HG03097 (cell line): ENCODE data around the gene RASGEF1B.

Experiments
- ATAC-seq: cut with Tn5 transposase; IDR thresholded peaks from one replicate; pipeline ENCODE4 v1.9.1; 2021; ENCODE audit not compliant: unreplicated experiment, low FRiP score

Gene RASGEF1B

DNA sequence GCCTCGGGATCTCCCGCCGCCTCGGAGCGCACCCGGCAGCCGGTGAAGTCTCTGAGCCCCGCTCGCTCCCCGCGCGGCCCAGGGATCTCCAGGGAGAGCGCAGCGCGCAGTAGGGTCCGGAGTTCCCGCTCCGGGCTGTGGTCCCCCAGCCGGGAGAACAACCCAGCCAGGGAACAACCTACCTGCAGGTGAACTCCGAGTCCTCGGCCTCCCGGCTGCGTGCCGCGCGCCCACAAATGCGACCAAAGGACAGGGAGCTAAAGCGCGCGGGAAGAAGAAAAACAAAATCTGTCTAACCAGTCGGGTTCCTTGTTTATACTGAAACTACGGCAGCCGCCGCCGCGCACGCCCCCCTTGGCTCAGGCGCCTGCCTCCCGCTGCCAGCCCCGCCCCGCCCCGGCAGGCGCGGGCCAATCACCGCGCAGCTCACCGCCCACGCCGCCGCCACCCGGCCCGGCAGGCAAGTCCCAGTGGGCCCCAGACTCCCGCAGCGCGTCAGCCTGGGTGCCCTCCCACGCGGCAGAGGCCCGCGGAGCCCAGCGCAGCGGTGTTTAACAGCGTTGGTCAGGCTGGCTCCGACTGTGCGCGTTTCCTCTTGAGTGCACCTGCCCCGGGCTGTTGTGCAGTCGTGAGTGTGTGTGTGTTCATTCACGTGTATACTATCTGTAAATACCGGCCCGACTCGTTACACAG lies at the start of gene RASGEF1B:
Gene RASGEF1B, minus strand, starts transcription at position 320 of the 693 bp plus-strand sequence. CDS start 12,399 bp downstream, outside the sequence.
- peak; percentile 92 for ATAC-seq

DNA sequence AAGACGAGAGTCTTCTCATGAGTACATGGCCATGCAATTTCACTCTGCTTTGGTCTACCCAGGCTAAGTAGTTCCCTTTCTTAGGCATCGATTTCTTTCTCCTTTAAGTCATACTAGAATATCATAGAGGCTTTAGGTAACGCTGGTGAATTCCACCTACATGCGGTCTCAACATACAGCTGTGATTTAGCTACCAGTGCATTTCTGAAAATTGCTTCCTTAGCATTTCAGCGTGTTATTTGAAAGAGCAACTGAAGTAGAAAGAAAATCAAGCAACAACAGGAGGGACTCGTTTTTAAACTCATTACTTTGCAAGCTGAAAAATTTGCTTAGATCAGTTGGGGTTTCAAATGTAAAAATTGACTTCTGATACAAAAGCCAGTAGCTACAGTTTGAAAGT lies 48.1 kb upstream of the RASGEF1B start:
- ATAC-seq = no peak

DNA sequence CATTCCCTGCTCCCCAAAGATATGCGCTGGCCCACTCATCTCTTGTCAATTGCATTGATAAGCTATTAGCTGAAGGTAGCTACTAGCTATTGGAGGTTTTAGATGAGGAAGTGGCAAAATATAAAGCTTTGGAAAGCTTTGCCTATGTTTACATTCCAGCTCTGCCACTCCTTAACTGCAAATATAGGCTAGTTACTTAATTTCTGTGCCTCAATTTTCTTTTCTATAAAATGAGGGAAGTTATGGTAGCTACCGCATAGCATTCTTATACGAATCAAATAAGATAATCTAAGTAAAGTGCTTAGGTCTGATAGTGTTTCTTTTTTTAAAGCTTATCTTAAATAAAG lies 47.7 kb upstream of the RASGEF1B start:
- ATAC-seq = no peak

DNA sequence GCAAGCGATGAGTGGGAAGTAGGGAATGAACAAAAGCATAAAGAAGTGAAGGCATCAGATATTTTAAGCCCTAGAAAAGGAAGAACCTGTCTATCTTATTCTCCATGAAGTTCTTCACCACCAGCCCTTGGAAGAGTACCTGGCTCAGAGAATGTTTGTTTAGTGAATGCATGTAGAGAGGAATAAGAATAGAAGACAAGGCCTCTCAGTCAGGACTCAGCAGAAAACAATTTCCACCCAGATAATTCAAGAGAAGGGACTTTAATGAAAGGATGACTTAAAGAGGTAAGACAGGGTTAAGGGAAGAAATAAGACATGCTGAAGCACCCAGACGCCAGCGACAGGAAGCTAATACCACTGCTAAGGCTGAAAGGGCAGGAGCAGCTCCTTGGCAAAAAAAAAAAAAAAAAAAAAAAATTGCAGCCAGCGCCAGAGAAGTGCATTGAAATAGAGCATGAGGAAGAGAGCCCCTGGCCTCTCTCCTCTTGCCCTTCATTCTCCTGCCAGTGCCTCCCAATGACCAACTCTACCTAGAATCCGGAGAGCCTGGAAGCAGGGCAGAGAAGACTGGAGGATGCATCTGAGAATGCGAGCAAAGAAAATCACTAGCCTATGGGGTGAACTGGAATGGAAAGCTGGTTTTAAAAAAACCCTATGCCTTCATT lies 47.2 kb upstream of the RASGEF1B start:
- no peak for ATAC-seq

DNA sequence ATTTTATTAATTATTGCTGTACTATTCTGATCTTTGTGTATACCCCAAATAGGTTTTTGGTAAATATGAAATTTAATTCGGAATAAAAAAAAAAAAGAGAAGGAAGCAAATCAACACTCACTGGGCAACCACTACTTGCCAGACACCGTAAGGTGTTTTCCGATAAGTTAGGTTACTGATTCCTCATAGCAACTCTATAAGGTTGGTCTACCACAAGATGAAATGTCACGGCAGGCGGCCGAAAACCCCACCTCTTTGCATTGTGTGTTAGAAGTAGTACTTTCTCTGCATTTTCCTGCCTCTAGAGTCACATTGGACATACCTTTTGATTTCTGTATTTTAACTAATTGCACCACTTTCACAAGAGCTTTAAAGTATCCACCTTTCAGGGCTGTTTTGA lies 44.5 kb upstream of the RASGEF1B start:
- no peak for ATAC-seq

DNA sequence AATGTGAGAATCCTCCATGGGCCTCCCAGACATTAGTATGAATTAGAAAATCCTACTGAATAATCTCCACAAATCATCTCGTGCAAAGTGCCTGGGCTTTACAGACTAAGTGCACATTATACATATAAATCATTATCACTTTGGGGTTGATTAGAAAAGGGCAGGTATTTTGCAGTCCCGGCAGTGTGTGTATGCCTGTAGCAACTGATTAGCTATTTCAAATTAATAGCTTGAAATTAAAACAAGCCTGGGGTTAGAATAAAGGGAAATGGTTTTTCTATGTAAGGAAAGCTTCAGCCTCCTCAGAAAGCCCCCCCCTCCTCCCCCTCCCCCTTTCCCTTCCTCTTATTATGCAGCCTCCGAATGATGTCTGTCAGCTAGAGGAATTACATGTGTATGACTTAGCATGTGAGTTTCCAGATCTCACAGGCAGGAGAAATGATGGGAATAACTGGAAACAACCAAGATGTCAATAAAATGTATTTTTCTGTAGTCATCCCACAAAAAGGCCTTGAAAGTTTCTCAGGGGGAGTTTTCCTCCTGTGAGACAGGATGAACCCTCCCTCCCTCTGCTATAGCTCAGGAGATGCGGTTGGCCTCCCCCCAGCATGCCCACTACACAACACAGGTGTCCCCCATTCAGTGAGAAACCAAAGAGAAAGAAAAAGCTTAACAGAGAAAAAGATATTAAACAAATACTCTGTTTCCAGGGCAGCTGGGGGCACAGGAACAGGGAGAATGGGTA lies 41.2 kb upstream of the RASGEF1B start:
- ATAC-seq = no peak

DNA sequence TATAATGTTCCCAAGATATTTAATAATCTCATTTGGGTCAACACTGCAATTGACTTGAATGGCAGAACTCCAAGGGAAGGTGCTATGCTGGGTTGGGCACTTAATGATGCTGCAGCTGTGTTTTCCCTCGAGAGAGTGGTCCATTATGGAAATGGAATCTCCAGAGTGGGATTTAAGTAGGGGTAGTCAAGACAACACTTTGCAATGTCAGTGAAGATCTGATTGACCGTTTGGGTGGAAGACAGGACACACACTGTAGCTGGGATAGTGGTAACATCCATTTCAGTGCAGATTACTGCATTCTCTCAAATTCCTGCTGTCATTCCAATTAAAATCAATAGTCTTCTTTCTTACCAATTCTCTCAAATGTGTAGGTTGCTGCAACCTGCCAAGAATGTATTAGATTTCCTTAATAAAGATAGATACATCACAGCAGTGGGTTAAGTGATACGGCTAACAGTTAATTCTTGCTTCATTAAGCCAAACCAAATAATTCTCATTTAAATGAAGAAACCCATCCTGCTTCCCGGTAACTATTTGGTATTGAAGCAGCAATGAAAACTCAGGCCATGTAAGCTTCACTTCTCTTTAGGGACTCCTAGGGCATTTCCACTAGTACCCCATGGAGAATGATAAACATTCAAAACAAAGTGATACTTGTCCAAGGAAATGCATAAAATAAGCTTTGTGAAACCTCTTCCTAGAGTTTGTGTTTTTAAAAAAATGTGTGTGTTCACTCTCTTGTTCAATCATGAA lies 40.5 kb upstream of the RASGEF1B start:
- ATAC-seq = no peak

DNA sequence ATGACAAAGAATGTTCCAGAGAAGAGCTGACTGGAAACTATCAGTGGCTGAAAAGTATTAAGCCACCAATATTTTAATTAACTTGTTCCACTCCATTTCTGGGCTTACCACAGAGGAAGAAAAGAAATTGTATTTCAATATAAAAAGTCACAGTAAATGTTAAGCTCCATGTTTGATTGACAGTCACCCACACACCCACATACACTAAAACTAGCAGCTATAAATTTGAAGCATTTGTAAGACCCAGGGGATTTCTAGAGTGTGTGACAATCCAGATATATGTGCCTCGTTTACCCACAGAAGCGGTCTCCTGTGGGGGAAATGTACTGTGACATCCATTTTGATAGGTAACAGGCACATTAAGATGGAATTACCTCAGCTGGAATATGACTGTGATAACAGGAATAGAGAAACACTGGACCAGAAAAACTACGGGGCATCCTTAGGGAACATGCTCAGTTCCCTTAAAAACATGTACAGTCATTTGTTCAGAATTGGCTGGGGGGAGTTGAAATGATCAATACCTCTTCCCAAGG lies 39.0 kb upstream of the RASGEF1B start:
- no peak for ATAC-seq

DNA sequence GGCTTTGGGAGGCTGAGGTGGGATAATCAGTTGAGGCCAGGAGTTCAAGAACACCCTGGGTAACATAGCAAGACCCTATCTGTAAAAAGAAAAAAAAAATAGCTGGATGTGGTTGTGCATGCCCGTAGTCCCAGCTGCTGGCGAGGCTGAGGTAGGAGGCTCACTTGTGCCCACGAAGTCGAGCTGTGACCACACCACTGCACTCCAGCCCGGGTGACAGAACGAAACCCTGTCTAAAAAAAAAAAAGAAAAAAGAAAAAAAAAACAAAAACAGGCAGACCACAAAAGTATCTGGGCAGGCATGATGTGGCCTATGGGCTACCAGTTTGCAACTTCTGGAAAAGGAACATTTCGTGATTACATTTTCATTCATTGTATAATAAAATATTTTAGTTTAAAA lies 38.1 kb upstream of the RASGEF1B start:
- ATAC-seq = no peak

DNA sequence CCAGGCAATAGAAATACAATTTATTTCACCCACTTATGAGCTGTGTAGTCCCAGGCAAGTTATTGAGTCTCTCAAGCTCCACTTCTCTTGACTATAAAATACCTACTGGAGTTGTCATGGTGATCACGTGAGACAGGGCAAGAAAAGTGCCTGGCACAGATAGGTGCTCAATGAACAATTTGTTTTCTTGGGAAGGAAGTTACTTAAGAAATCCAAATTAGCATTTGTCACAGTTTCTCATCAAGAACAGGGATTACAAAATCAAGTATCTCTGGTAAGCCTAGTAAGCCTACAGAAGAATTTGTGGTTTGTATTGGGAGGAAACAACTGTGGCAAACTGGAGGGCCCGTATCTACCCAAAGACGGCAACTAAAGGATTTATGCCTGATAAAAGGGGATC lies 37.5 kb upstream of the RASGEF1B start:
- ATAC-seq = no peak

DNA sequence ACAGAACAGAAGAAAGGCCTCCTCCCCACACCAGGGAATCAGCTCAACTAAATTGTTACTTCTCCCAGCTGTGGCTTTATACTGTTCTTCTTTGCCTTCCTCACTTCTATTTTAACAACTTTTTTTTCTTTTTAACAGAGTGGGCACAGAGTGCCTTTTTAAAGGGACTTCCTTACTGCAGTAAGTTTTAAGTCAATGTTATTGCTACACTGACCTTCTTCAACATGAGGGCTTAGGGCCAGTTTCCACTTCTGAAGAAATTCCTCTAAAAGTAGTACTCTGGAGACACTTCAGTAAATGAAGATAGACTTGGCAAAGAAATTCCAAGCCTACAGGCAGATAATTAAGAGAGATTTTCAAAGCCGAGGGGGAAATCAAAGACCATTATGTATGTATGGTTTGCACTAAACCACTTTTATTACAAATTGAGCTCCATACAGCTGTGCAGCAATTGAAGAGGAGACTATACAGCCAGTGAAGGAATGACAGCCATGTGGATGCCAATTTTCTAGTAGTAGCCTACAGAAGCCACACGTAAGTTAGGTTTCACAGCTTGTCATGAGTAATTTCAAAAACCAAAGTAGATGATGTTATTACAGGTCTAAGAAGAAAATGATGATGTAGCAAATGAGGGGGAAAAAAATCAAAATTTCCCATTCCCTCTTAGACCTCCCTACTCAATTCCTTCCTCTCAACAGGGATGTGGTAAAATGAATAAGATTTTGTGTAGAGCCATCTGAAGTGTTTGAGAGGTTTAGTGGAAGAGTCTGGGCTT lies 36.9 kb upstream of the RASGEF1B start:
- no peak for ATAC-seq

DNA sequence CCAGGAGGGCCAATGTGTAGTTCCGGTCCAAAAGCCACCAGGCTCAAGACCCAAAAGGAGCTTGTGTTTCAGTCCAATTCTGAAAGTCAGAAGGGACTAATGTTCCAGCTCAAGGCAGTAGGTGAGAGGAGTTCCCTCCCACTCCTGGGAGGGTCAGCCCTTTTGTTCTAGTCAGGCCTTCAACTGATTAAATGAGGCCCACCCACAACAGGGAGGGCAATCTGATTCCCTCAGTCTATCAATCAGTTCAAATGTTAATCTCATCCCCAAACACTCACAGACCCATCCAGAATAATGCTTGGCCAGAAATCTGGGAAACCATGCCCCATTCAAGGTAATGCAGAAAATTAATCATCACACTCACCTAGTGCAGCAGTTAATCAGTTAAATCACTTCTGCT lies 35.8 kb upstream of the RASGEF1B start:
- no peak for ATAC-seq

DNA sequence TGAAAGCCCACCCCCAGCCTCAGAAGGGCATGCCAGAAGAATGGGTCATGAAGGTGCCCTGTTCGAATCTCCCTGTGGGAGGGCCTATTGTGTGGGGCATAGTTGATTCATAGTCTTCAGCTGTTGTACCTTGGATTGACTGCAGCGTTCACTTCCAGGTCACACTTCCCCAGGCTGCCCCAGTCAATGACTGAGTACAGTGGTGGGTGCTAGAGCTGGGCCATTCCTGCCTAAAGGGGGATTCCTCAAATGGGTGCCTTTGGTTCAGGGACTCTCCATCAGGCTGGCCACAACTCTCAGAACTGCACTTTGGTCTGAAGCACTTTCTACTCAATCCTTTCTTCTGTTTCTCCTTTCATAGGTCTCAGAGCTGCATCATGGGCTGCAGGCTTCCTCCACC lies 35.0 kb upstream of the RASGEF1B start:
- ATAC-seq = peak; percentile 56

DNA sequence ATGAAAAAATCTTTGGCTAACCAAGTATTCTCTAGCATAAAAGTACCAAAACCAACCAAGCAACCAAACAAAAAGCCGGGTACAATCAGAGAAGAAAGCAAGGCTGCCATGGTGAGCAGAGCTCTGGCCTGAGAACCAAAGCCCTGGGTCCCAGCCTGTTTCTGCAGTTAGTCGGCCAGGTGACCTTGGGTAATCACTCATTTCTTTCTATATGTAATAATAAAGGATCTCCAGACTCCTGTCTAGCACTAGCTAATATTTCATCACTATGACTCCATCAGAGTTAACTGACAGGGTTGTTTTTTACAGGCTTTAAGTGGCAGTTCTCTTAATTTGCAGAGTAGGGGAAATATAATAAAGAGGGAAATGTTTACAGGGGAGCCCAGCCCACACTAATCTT lies 34.0 kb upstream of the RASGEF1B start:
- ATAC-seq = no peak

DNA sequence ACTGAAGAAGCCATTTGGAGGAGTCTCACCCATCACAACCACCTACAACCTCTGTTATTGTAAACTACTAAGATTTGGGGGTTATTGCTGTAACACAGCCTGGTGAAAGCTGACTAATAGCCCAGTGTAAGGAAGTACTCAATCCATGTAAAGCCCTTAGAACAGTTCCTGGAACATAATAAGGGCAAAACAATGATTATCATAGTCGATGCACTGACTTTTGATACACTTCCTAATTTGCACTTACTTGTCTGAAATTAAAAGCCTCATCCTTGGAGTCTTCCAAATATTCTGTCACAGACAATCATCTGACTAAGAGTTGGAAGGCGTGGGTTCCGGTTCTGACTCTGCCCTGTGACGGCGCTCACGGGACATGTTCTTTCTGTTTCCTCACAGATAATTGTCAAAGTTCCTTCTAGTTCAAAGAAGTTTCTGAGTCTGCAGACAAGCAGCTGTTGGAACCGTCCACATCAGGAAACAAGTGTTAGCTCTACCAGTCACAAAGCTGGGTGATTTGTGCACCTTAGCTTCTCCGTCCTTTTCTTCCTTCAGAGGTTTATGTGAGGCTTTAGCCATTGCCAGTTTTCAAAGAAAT lies 33.4 kb upstream of the RASGEF1B start:
- no peak for ATAC-seq

DNA sequence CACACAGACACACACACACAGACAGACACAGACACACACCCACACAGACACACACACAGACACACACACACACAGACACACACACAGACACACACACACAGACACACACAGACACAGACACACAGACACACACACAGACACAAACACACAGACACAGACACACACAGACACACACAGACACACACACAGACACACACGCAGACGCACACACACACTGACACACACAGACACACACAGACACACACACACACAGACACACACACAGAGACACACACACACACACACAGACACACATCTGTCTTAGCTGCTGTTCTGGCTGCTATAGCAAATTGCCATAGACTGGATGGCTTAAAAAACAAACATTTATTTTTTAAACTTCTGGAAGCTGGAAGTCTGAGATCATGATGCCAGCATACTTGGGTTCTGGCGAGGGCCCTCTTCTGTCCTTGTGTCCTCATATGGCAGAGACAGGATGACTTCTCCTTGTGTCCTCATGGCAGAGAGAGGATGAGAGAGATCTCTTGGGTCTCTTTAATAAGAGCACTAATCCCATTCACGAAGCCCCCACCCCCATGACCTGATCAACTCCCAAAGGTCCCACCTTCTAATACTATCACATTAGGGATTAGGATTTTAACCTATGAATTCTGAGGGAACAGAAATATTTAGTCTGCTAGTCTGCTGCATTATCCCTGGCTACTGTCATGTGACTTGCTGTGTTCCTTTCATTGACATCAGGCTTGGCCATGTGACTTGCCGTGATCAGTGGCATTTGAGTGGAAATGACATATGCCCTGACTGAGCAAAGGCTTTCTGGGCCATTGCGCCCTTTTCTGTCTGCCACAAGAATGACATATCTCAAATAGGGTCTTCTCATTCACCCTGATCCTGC lies 32.7 kb upstream of the RASGEF1B start:
- ATAC-seq = no peak

DNA sequence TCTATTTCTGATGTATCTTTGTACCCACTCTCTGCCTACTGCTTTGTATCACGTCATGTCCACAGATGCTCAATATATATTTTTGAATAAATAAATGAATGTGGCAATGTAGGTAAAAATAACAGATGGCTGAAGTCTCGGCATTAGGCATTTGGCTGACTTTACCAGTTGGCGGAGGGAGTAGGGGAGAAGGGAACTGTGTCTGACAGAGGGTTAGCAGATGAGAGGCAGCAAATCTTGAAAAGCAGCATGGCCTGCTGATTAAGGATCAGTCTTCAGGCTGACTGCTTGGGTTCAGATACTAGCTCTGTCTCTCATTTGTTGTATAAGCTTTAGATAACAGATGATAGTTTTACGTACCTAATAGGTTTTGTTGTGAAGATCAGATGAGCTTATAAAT lies 31.9 kb upstream of the RASGEF1B start:
- ATAC-seq = no peak

DNA sequence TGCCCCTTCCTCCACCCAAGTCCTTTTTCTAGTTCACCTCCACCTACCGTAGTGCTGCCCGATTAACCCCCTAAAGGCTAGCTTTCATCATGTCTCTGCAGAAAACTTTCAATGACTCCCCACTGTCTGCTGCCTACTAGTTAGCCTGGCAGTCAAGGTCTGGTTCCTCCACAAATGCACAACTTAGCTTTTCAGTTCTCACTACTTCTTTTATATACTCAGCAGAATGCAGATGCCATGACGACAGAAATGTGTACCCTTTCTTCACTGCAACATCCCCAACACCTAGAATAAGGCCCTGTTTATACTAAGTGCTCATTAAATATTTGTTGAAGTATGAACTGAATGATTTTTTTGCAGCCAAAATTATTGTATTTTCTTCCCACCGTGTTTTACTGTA lies 30.9 kb upstream of the RASGEF1B start:
- no peak for ATAC-seq

DNA sequence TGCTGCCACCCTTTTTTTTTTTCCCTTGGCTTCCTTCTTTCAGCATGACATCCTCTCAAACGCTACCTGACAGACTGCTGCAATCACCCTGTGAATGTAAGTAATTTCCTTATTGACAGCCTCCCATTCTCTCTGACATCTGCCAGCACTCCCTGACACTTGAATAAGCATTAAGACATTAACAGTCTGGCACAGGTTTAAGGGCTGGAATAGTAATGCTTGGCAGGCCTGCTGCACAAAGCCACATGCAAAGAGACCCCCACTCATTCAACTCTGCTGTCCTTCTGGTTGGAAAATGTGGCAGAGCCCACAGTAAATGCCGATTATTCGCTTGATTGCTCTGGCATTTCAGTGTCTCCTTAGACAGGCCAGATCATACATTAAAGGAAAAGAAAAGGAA lies 28.1 kb upstream of the RASGEF1B start:
- no peak for ATAC-seq
